ENCODE data around the gene ERBB4.

The ERBB4 gene

GRCh38 chr2:211901226-211901846 is 637.3 kb downstream of the ERBB4 start:
- Histone ChIP-seq H3K4me2 (ENCODE audit: low read depth, low read length, poor library complexity, severe bottlenecking) (no peak overlapping the region), H3K4me1 (ENCODE audit: insufficient read depth, low read length, poor library complexity, severe bottlenecking) (no peaks in the 10 kb centered on the region), H3K36me3 (ENCODE audit: insufficient read depth, low read length) (no peaks in the 10 kb centered on the region), H3K9me3 (ENCODE audit: insufficient read depth, low read depth, low read length) (no peaks in the 10 kb centered on the region), H3K79me2 (ENCODE audit: insufficient read depth, low read length) (no peaks in the 10 kb centered on the region), H3F3A (ENCODE audit: low read depth) (no peaks in the 10 kb centered on the region), H3K9me2 (replicated peaks; ENCODE audit: low read depth, low read length) (no peaks in the 10 kb centered on the region), H3K27me3 (ENCODE audit: insufficient read depth, low read length, poor library complexity, severe bottlenecking) (no peaks in the 10 kb centered on the region), H2AFZ (ENCODE audit: low read length) (no peak overlapping the region), H4K20me1 (ENCODE audit: insufficient read depth, low read length, poor library complexity, severe bottlenecking) (no peaks in the 10 kb centered on the region), H3K9ac (ENCODE audit: low read depth, low read length, poor library complexity, severe bottlenecking) (no peak overlapping the region), H3K4me3 (ENCODE audit: low read length, poor library complexity, severe bottlenecking) (no peak overlapping the region)
- TF ChIP-seq EZH2phosphoT487 (IDR thresholded peaks at IDR 0.05; ENCODE audit: borderline replicate concordance), result no peak
- TF ChIP-seq, protein P1, sequence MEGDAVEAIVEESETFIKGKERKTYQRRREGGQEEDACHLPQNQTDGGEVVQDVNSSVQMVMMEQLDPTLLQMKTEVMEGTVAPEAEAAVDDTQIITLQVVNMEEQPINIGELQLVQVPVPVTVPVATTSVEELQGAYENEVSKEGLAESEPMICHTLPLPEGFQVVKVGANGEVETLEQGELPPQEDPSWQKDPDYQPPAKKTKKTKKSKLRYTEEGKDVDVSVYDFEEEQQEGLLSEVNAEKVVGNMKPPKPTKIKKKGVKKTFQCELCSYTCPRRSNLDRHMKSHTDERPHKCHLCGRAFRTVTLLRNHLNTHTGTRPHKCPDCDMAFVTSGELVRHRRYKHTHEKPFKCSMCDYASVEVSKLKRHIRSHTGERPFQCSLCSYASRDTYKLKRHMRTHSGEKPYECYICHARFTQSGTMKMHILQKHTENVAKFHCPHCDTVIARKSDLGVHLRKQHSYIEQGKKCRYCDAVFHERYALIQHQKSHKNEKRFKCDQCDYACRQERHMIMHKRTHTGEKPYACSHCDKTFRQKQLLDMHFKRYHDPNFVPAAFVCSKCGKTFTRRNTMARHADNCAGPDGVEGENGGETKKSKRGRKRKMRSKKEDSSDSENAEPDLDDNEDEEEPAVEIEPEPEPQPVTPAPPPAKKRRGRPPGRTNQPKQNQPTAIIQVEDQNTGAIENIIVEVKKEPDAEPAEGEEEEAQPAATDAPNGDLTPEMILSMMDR (conservative IDR thresholded peaks at IDR 0.05; ENCODE audit: low read length), result no peak

- H3K4me1 ChIP-seq (ENCODE audit: insufficient read depth, low read length, poor library complexity, severe bottlenecking), result no peaks in the 10 kb centered on the region
- no peaks in the 10 kb centered on the region for H3K9me2 ChIP-seq (replicated peaks; ENCODE audit: low read depth, low read length)
- no peak overlapping the region for H2AFZ ChIP-seq (ENCODE audit: low read length)
- H3K4me2 ChIP-seq (ENCODE audit: low read depth, low read length, poor library complexity, severe bottlenecking), result no peak overlapping the region
- no peaks in the 10 kb centered on the region for H4K20me1 ChIP-seq (ENCODE audit: insufficient read depth, low read length, poor library complexity, severe bottlenecking)
- no peak overlapping the region for H3K9ac ChIP-seq (ENCODE audit: low read depth, low read length, poor library complexity, severe bottlenecking)
- H3K9me3 ChIP-seq (ENCODE audit: insufficient read depth, low read depth, low read length), result no peaks in the 10 kb centered on the region
- TF ChIP-seq, protein P1 (conservative IDR thresholded peaks at IDR 0.05; ENCODE audit: low read length), result no peak
- TF ChIP-seq EZH2phosphoT487 (IDR thresholded peaks at IDR 0.05; ENCODE audit: borderline replicate concordance), result no peak
- no peaks in the 10 kb centered on the region for H3K36me3 ChIP-seq (ENCODE audit: insufficient read depth, low read length)
- no peak overlapping the region for H3K4me3 ChIP-seq (ENCODE audit: low read length, poor library complexity, severe bottlenecking)
- no peaks in the 10 kb centered on the region for H3K79me2 ChIP-seq (ENCODE audit: insufficient read depth, low read length)
- no peaks in the 10 kb centered on the region for H3K27me3 ChIP-seq (ENCODE audit: insufficient read depth, low read length, poor library complexity, severe bottlenecking)
- no peaks in the 10 kb centered on the region for H3F3A ChIP-seq (ENCODE audit: low read depth)
Observed at GRCh38 chr2:211900518-211900917, 638.1 kb downstream of the ERBB4 start.

DNA sequence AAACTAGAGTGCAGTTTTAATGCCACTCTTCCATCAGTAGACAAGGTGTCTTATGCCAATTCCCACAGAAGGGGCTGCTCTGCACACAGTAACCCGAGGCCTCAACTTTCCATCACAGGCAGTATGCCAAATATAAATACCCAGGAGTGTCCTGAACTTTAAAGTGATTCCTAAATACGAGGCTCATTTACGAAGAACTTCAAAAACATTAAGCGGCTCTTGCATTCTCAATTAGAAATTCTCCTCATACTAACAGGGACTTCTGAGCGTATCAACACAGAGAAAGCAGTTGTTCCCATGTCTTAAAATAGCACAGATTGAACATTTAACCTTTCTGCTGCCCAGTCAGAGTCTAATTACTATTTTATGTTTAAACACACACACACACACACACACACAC is 638.6 kb downstream of the ERBB4 start:
- no peak for TF ChIP-seq EZH2phosphoT487 (IDR thresholded peaks at IDR 0.05; ENCODE audit: borderline replicate concordance)
- TF ChIP-seq, protein P1 (conservative IDR thresholded peaks at IDR 0.05; ENCODE audit: low read length), result no peak
- Histone ChIP-seq H3F3A (ENCODE audit: low read depth) (no peaks in the 10 kb centered on the region), H3K36me3 (ENCODE audit: insufficient read depth, low read length) (no peaks in the 10 kb centered on the region), H3K9ac (ENCODE audit: low read depth, low read length, poor library complexity, severe bottlenecking) (no peak overlapping the region), H3K4me3 (ENCODE audit: low read length, poor library complexity, severe bottlenecking) (no peak overlapping the region), H4K20me1 (ENCODE audit: insufficient read depth, low read length, poor library complexity, severe bottlenecking) (no peaks in the 10 kb centered on the region), H3K4me2 (ENCODE audit: low read depth, low read length, poor library complexity, severe bottlenecking) (no peak overlapping the region), H3K4me1 (ENCODE audit: insufficient read depth, low read length, poor library complexity, severe bottlenecking) (no peaks in the 10 kb centered on the region), H3K9me2 (replicated peaks; ENCODE audit: low read depth, low read length) (no peaks in the 10 kb centered on the region), H3K79me2 (ENCODE audit: insufficient read depth, low read length) (no peaks in the 10 kb centered on the region), H3K9me3 (ENCODE audit: insufficient read depth, low read depth, low read length) (no peaks in the 10 kb centered on the region), H3K27me3 (ENCODE audit: insufficient read depth, low read length, poor library complexity, severe bottlenecking) (no peaks in the 10 kb centered on the region), H2AFZ (ENCODE audit: low read length) (no peak overlapping the region)
